ENCODE measurements around the gene SERPINE2. TPM values are rescaled to one million over a fixed set of nuclear protein-coding genes. Genes with fewer than 3 reads are reported as not detected.

SERPINE2 gene
- total RNA-seq, result 10 to 100 TPM in 3 of 4 donors, 1 to 10 TPM in 1; 6.1 to 33.3 (median 20.3) TPM

DNA sequence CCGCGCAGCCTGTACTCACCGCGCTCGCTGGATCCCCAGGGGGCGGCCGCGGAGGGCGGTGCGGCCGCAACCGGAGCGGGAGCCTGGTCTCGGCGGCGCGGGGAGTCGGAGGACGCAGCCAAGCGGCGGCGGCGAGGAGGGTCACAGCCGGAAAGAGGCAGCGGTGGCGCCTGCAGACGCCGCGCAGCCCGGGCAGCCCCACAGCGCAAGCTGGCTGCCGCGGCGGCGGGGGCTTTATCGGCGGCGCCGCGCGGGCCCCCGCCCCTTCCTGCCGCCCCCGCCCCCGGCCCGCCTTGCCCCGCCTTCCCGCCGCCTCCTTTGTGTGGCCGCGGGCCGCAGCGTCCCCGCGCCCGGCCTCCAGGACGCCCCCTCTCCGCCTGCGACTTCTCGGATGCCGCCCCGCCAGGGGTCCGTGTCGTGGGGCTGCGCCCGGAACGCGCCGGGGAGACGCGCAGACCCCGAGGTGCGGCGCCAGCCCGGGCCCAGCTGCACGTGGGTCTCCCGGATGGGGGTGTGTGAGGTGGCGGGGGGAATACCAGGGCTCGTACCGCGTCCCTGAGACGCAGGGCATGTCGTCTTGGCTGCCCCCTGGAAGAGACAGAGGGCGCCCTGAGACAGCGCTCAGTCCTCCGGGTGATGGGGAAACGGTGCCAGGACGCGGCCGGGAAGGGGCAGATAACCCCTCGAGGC is at the start of gene SERPINE2:
TSS of gene SERPINE2 (minus strand) at position 207 of the 690 bp plus-strand sequence. CDS start 37,386 bp downstream, outside the sequence.
- TF ChIP-seq, protein P1, sequence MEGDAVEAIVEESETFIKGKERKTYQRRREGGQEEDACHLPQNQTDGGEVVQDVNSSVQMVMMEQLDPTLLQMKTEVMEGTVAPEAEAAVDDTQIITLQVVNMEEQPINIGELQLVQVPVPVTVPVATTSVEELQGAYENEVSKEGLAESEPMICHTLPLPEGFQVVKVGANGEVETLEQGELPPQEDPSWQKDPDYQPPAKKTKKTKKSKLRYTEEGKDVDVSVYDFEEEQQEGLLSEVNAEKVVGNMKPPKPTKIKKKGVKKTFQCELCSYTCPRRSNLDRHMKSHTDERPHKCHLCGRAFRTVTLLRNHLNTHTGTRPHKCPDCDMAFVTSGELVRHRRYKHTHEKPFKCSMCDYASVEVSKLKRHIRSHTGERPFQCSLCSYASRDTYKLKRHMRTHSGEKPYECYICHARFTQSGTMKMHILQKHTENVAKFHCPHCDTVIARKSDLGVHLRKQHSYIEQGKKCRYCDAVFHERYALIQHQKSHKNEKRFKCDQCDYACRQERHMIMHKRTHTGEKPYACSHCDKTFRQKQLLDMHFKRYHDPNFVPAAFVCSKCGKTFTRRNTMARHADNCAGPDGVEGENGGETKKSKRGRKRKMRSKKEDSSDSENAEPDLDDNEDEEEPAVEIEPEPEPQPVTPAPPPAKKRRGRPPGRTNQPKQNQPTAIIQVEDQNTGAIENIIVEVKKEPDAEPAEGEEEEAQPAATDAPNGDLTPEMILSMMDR (IDR thresholded peaks at IDR 0.05), result peak in 4 of 6 experiments; percentile 13 to 36 (median 23)
- no peak for TF ChIP-seq POLR2A (IDR thresholded peaks at IDR 0.05)
- no peak within 1 kb of the TSS for H3K27ac ChIP-seq

DNA sequence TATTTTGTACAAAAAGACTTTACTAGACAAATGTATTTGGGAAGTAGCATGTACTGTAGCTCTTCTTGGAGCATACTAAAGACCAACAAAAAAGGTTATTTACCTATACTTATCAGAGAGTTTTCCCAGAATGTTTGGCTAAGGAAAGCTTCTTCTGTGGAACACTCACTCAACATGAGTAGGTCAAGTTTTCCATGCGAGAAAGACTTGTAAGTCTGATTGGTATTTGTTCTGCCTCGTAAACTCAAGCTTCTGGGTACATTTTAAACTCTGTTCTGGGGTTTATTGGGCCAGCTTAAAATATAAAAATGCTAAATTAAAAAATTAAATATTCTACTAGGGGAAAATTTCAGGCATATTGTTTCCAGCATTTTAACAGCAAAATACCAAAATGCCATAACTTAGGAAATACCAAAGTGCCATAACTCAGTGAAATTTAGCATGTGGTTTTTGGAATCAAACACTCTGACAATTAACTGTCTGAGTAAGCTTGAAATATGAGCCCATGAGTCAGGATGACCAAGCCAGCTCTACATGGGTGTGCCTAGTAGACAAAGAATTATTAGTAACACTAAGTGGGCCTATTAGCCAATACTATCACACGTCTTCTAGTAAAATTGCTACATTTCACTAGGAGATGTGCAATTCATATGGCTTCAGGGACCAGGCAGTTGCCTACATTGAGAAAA is 47.3 kb upstream of the SERPINE2 start:
- TF ChIP-seq, protein P1 (IDR thresholded peaks at IDR 0.05), result no peak
- no peak for TF ChIP-seq POLR2A (IDR thresholded peaks at IDR 0.05)
- intact Hi-C loops (cut with DNase I), result no loop called here
- Histone ChIP-seq H3K27ac (peak overlapping the region in 2 of 3 donors; percentile 39 to 48), H3K27me3 (no peaks in the 10 kb centered on the region), H3K36me3 (no peaks in the 10 kb centered on the region), H3K4me3 (replicated peaks in 1 of 3) (no peak overlapping the region), H3K4me1 (peaks cover 5 to 12% of the 10 kb centered on the region in 2 donors), H3K9me3 (no peaks in the 10 kb centered on the region)
- WGBS, 2 donors, result 52 to 53% methylated on average over 3 of the region's 3 CpGs
- DNase-seq, result no peak

More for the DNA sequence above, at the start of gene SERPINE2:
- Histone ChIP-seq H3K36me3 (no peaks in the 10 kb centered on the region), H3K9me3 (no peaks in the 10 kb centered on the region), H3K27me3 (no peaks in the 10 kb centered on the region), H3K4me3 (replicated peaks in 1 of 3) (peak within 1 kb of the TSS; percentile 31 to 54 (median 33)), H3K4me1 (no peaks in the 10 kb centered on the region)
- intact Hi-C loops (cut with DNase I), result no loop called here
- DNase-seq, result peak; percentile 55 to 57
- 0% methylated on average over 5 to 16 of the region's 91 CpGs for WGBS, 2 donors

GRCh38 chr2:224085811-224086210 is 46.7 kb upstream of the SERPINE2 start:
- no peaks in the 10 kb centered on the region for H3K27me3 ChIP-seq
- intact Hi-C loops (cut with DNase I), result no loop called here
- no peak overlapping the region for H3K4me3 ChIP-seq (replicated peaks in 1 of 3)
- H3K36me3 ChIP-seq, result no peaks in the 10 kb centered on the region
- no peaks in the 10 kb centered on the region for H3K9me3 ChIP-seq
- TF ChIP-seq POLR2A (IDR thresholded peaks at IDR 0.05), result no peak
- TF ChIP-seq, protein P1 (IDR thresholded peaks at IDR 0.05), result no peak
- WGBS, 2 donors, result 53 to 63% methylated on average over 3 of the region's 3 CpGs
- DNase-seq, result no peak
- H3K4me1 ChIP-seq, result peaks cover 5 to 12% of the 10 kb centered on the region in 2 donors
- H3K27ac ChIP-seq, result peak overlapping the region in 2 of 3 donors; percentile 39 to 48

GRCh38 chr2:224085246-224085645 is 46.2 kb upstream of the SERPINE2 start:
- Histone ChIP-seq H3K36me3 (no peaks in the 10 kb centered on the region), H3K27ac (no peak overlapping the region), H3K9me3 (no peaks in the 10 kb centered on the region), H3K4me1 (peaks cover 5 to 12% of the 10 kb centered on the region in 2 donors), H3K27me3 (no peaks in the 10 kb centered on the region), H3K4me3 (replicated peaks in 1 of 3) (no peak overlapping the region)
- TF ChIP-seq, protein P1 (IDR thresholded peaks at IDR 0.05), result no peak
- TF ChIP-seq POLR2A (IDR thresholded peaks at IDR 0.05), result no peak
- DNase-seq, result no peak
- 58 to 65% methylated on average over 2 of the region's 2 CpGs for WGBS, 2 donors
- intact Hi-C loops (cut with DNase I), result no loop called here
